HepG2 (cell line): ENCODE measurements around the gene TRMT1. TPM values are rescaled to one million over a fixed set of nuclear protein-coding genes. Genes with fewer than 3 reads are reported as not detected.

Experiments used
- ATAC-seq: fragments of 200-7000 bp; cut with Tn5 transposase; 3 replicates; pipeline ENCODE4 v1.9.1; 2020; ENCODE audit warnings: mild to moderate bottlenecking, moderate library complexity
- BruUV-seq: library from RNA; stranded (reverse); fragments of 400-500 nt; replicated peaks from 2 replicates; lab custom pipeline; 2021; lab: Mats Ljungman, UMichigan
- CTCF ChIA-PET: fragments of 300-600 bp; formaldehyde crosslinking; extraction: SDS; loops from one replicate; lab custom pipeline; 2021; ENCODE audit warnings: low total read pairs, inconsistent platforms, low intra/inter-chr PET ratio; lab: Yijun Ruan, JAX
- POLR2A ChIA-PET: fragments of 350-600 bp; sonication (Branson Sonifier 250); formaldehyde crosslinking; loops from one replicate; lab custom pipeline; 2020; ENCODE audit warnings: antibody characterized with exemption, inconsistent platforms; lab: Yijun Ruan, JAX
- DNase-seq: peaks from one replicate; pipeline ENCODE4 v3.0.0-alpha.2; 2015; ENCODE audit warnings: low spot score
- FAIRE-seq: peaks from 3 replicates; lab custom pipeline; 2011; peaks lifted over from hg19 to GRCh38; lab: Jason Lieb, UNC
- H2AFZ ChIP-seq: one replicate; pipeline ENCODE4 v1.6.1; 2011; ENCODE audit warnings: low read length, inconsistent platforms
- H3K27ac ChIP-seq: fragments of 300-600 bp; 3 replicates; pipeline ENCODE4 v1.8.0; 2011; ENCODE audit warnings: mixed run types, mild to moderate bottlenecking, mixed read lengths, low read length, inconsistent platforms; ENCODE audit not compliant: insufficient read depth; ENCODE audit errors: extremely low read length
- H3K27me3 ChIP-seq, 2 experiments: fragments of 200-600 bp in 1 of 2; 2 replicates in 1 of 2; 3 replicates in 1 of 2; pipeline versions ENCODE4 v1.6.0 to v1.8.0; 2011; ENCODE audit warnings: low read length in 2 of 2, mild to moderate bottlenecking in 2 of 2, moderate library complexity in 2 of 2, inconsistent platforms in 1 of 2; ENCODE audit not compliant: insufficient read depth in 2 of 2, control insufficient read depth in 1 of 2
- H3K36me3 ChIP-seq, 2 experiments: fragments of 200-600 bp in 1 of 2; replicated peaks in 1 of 2; 2 replicates in 1 of 2; 3 replicates in 1 of 2; pipeline versions ENCODE4 v1.5.1 to v1.8.0; 2011; ENCODE audit warnings: low read length in 2 of 2, inconsistent platforms in 1 of 2; ENCODE audit not compliant: insufficient read depth in 2 of 2, control insufficient read depth in 1 of 2
- H3K4me1 ChIP-seq: 2 replicates; pipeline ENCODE4 v1.5.1; 2012; ENCODE audit warnings: low read length, inconsistent platforms; ENCODE audit not compliant: insufficient read depth
- H3K4me2 ChIP-seq: 2 replicates; pipeline ENCODE4 v1.6.0; 2011; ENCODE audit warnings: low read depth, low read length, inconsistent platforms
- H3K4me3 ChIP-seq, 3 experiments: fragments of 200-600 bp in 1 of 3; sonication (generic), shearing (Covaris generic) in 1 of 3; replicated peaks in 1 of 3; 2 replicates each; pipeline ENCODE4 v1.5.1; 2011 to 2016; ENCODE audit warnings: low read length in 3 of 3, inconsistent platforms in 2 of 3, low read depth in 2 of 3, mild to moderate bottlenecking in 2 of 3, control low read depth in 1 of 3, mixed read lengths in 1 of 3; ENCODE audit not compliant: insufficient read depth in 1 of 3
- H3K79me2 ChIP-seq: one replicate; pipeline ENCODE4 v1.6.1; 2011; ENCODE audit warnings: low read length, inconsistent platforms; ENCODE audit not compliant: insufficient read depth
- H3K9ac ChIP-seq: 2 replicates; pipeline ENCODE4 v1.6.0; 2011; ENCODE audit warnings: mild to moderate bottlenecking, low read depth, low read length, inconsistent platforms; ENCODE audit not compliant: insufficient read depth
- H3K9me3 ChIP-seq: 2 replicates; pipeline ENCODE4 v1.5.1; 2012; ENCODE audit warnings: mild to moderate bottlenecking, low read length
- H4K20me1 ChIP-seq: 2 replicates; pipeline ENCODE4 v1.6.0; 2011; ENCODE audit warnings: inconsistent platforms, mild to moderate bottlenecking, low read length, moderate library complexity; ENCODE audit not compliant: insufficient read depth
- FOXP1 ChIP-seq, 2 experiments: fragments of 450-650 bp in 1 of 2; IDR thresholded peaks; 2 replicates each; pipeline ENCODE4 v1.6.1; 2017 to 2018; ENCODE audit warnings: antibody characterized with exemption in 1 of 2
- HNRNPK ChIP-seq: fragments of 200-400 bp; formaldehyde crosslinking; IDR thresholded peaks from 2 replicates; pipeline ENCODE4 v1.6.1; 2018; ENCODE audit warnings: low read length, low read depth, moderate library complexity, mild to moderate bottlenecking; ENCODE audit not compliant: poor library complexity, severe bottlenecking
- PAF1 ChIP-seq: IDR thresholded peaks from 2 replicates; pipeline ENCODE4 v1.6.1; 2016; ENCODE audit warnings: missing genetic modification reagents, missing compliant biosample characterization
- SMAD1 ChIP-seq: sonication (generic); formaldehyde crosslinking; IDR thresholded peaks from 2 replicates; pipeline ENCODE4 v1.4.0; 2020; ENCODE audit warnings: missing genetic modification reagents, low read depth, mild to moderate bottlenecking, borderline replicate concordance
- SOX13 ChIP-seq, 3 experiments: fragments of 450-650 bp in 1 of 3; sonication (generic) in 1 of 3; formaldehyde crosslinking in 1 of 3; IDR thresholded peaks in 2 of 3; conservative IDR thresholded peaks in 1 of 3; 2 replicates each; pipeline versions ENCODE4 v1.5.0 to v1.6.1; 2016 to 2020; ENCODE audit warnings: antibody characterized with exemption in 1 of 3, mild to moderate bottlenecking in 1 of 3, missing compliant biosample characterization in 1 of 3, missing genetic modification reagents in 1 of 3, moderate library complexity in 1 of 3
- ZBTB38 ChIP-seq: sonication (generic); formaldehyde crosslinking; IDR thresholded peaks from 2 replicates; pipeline ENCODE4 v1.5.1; 2020; ENCODE audit warnings: mild to moderate bottlenecking, missing genetic modification reagents
- ZFAT ChIP-seq: sonication (generic); formaldehyde crosslinking; conservative IDR thresholded peaks from 2 replicates; pipeline ENCODE4 v1.8.1; 2023; ENCODE audit warnings: missing genetic modification reagents, inconsistent platforms
- ZFP90 ChIP-seq: sonication (generic); formaldehyde crosslinking; IDR thresholded peaks from 2 replicates; pipeline ENCODE4 v1.8.0; 2022; ENCODE audit warnings: missing genetic modification reagents, mild to moderate bottlenecking, inconsistent platforms, borderline replicate concordance
- ZIK1 ChIP-seq: sonication (generic); formaldehyde crosslinking; IDR thresholded peaks from 2 replicates; pipeline ENCODE4 v1.5.0; 2020; ENCODE audit warnings: mild to moderate bottlenecking, low read depth, missing genetic modification reagents, borderline replicate concordance
- ZNF383 ChIP-seq: sonication (generic); formaldehyde crosslinking; IDR thresholded peaks from 2 replicates; pipeline ENCODE4 v1.4.0; 2020; ENCODE audit warnings: missing genetic modification reagents, mild to moderate bottlenecking, borderline replicate concordance
- WGBS: methylation state at CpG from one replicate; pipeline ENCODE4 v1.1.6; 2017; ENCODE audit warnings: low lambda C conversion rate; 5-methylcytosine and 5-hydroxymethylcytosine counted together
- in situ Hi-C: cut with HindIII; loops from 2 replicates; pipeline ENCODE4 v1.10.0; 2017; ENCODE audit warnings: low pct_unique_long_range_greater_than_20kb; ENCODE audit not compliant: extremely low pct_ligation_motif_present
- intact Hi-C: fragments of 100-400 bp; cut with micrococcal nuclease; formaldehyde crosslinking; loops from one replicate; pipeline ENCODE4 v1.10.0; 2022; ENCODE audit not compliant: unreplicated experiment
- polyA plus RNA-seq, 8 experiments: library from polyadenylated mRNA; depleted of rRNA in 3 of 8; stranded (reverse) in 7 of 8; unstranded in 1 of 8; fragments of >200 nt; fragmentation: Illumina TruSeq in 4 of 8; extraction: Trizol in 4 of 8; gene quantifications; 2 replicates each; pipeline versions ENCODE4 v1.2.1 to v1.2.3, GENCODE V29; 2011 to 2016; ENCODE audit warnings: low read depth in 4 of 8, missing spikeins in 1 of 8, mixed read lengths in 1 of 8; ENCODE audit not compliant: insufficient read depth in 1 of 8
- total RNA-seq, 5 experiments: library from RNA; depleted of rRNA; stranded (reverse); fragments of >200 nt; fragmentation: Illumina TruSeq; extraction: Trizol; gene quantifications; 2 replicates each; pipeline ENCODE4 v1.2.3, GENCODE V29; 2016; ENCODE audit warnings: low read depth in 1 of 5
- TF ChIP-seq, protein P1 (sequence below): sonication (generic); formaldehyde crosslinking; IDR thresholded peaks from 2 replicates; pipeline ENCODE4 v1.8.1; 2023; ENCODE audit warnings: mild to moderate bottlenecking, inconsistent platforms, moderate library complexity, missing genetic modification reagents, borderline replicate concordance
- TF ChIP-seq, protein P2 (sequence below): sonication (generic); formaldehyde crosslinking; conservative IDR thresholded peaks from 2 replicates; pipeline ENCODE4 v1.8.0; 2022; ENCODE audit warnings: mild to moderate bottlenecking, moderate library complexity, missing genetic modification reagents

TRMT1 gene
- total and polyA plus RNA-seq, 2 of the 13 experiments (the other 11 are each of a cell fraction or from before 2014, with no cell fraction given) = 35.5 to 44.1 TPM

DNA sequence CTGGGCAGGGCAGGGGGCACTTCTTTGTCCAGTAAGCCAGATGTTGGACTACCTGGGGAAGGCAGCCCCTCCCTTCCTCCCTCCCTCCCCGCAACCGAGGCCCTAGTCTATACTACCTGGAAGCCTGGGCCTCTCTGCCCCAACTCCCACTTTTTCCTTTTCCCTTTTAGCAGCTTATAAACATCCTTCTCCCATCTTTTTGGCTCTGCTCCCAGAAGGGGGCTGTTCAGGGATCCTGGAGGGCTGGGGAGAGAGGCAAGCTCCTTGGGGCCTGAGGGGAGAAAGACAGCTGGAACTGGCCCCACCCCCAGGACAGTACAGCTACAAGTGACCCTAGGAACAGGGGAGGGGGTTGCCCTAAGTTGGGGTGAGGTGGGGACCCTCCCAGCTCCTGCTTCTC, 58.8 kb downstream of the TRMT1 start:
- Histone ChIP-seq H3K9ac (no peak overlapping the region), H3K36me3 (no peaks in the 10 kb centered on the region), H3K4me1 (peaks cover 90% of the 10 kb centered on the region), H3K9me3 (no peaks in the 10 kb centered on the region), H3K4me2 (no peak overlapping the region), H3K4me3 (no peak overlapping the region), H3K79me2 (peaks cover 26% of the 10 kb centered on the region), H2AFZ (no peak overlapping the region), H4K20me1 (no peaks in the 10 kb centered on the region), H3K27ac (no peak overlapping the region), H3K27me3 (no peaks in the 10 kb centered on the region)
- BruUV-seq = no TSS peak
- intact Hi-C loops (no loop called here), in situ Hi-C loops (no loop called here)
- ATAC-seq (no peak), DNase-seq (no peak), FAIRE-seq (no peak)
- TF ChIP-seq ZFP90 (CRISPR knock-in tag) = no peak
- no peak for TF ChIP-seq SMAD1 (CRISPR knock-in tag)
- TF ChIP-seq, protein P1, sequence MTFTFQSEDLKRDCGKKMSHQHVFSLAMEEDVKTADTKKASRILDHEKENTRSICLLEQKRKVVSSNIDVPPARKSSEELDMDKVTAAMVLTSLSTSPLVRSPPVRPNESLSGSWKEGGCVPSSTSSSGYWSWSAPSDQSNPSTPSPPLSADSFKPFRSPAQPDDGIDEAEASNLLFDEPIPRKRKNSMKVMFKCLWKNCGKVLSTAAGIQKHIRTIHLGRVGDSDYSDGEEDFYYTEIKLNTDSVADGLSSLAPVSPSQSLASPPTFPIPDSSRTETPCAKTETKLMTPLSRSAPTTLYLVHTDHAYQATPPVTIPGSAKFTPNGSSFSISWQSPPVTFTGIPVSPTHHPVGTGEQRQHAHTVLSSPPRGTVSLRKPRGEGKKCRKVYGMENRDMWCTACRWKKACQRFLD = no peak
- TF ChIP-seq ZIK1 (CRISPR knock-in tag) = no peak
- CTCF ChIA-PET = no interaction called here
- WGBS = 65% methylated on average over 2 of the region's 2 CpGs
- POLR2A ChIA-PET = interaction anchor here (5.4 to 6.0 kb wide), 2 partner anchors 26 to 72 kb away, joined by 48 to 128 read pairs; no protein-coding TSS in a partner anchor

DNA sequence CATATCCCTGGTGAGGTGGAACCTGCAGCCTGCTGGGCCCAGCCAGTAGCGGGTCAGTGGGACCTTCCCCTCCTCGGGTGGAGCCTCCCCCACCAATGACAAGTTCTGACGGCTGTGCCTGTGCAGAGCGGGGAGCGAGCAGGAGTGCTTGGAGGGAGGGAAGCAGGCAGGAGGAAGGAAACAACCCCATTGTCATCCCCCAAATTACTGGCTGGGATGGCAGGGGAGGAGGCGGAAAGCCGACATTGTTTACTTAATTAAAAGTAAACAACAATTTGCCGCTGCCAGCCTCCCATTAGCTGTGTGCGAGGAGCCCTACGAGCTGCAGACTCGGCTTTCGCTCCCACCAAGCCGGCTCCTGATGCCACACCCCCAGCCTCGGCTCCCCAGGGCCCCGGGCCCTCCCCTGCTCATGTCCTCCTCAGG, 59.4 kb downstream of the TRMT1 start:
- no peak for FAIRE-seq
- Histone ChIP-seq H3K4me1 (peaks cover 96% of the 10 kb centered on the region), H3K36me3 (no peaks in the 10 kb centered on the region), H3K9ac (no peak overlapping the region), H3K4me3 (no peak overlapping the region), H3K9me3 (no peaks in the 10 kb centered on the region), H2AFZ (no peak overlapping the region), H4K20me1 (no peaks in the 10 kb centered on the region), H3K4me2 (peak overlapping the region; percentile 19; the same call in 1 of the 2 replicates), H3K27ac (peak overlapping the region; percentile 2), H3K79me2 (peaks cover 27% of the 10 kb centered on the region), H3K27me3 (no peaks in the 10 kb centered on the region)
- in situ Hi-C loops (no loop called here), intact Hi-C loops (no loop called here)
- no TSS peak for BruUV-seq
- CTCF ChIA-PET = no interaction called here
- WGBS = 26% methylated on average over 15 of the region's 15 CpGs
- POLR2A ChIA-PET = interaction anchor here (5.4 to 7.1 kb wide), 3 partner anchors 25 to 72 kb away, joined by 48 to 128 read pairs (median 121); no protein-coding TSS in a partner anchor
- no peak for ATAC-seq
- peak; percentile 37 for DNase-seq
- no peak for TF ChIP-seq HNRNPK
- no peak for TF ChIP-seq FOXP1 (IDR thresholded peaks at IDR 0.05)
- TF ChIP-seq FOXP1 (CRISPR knock-in tag; IDR thresholded peaks at IDR 0.05) = 0 out of 2 replicates have a peak, but pooled peaks have one; percentile 17
- TF ChIP-seq SOX13 (IDR thresholded peaks at IDR 0.05) = no peak
- TF ChIP-seq SOX13 (CRISPR knock-in tag; conservative IDR thresholded peaks at IDR 0.05 in 1 of 2, IDR thresholded peaks at IDR 0.05 in 1 of 2) = 0 out of 4 replicates have a peak, but pooled peaks of 1 of the 2 experiments have one; percentile 10
- 0 out of 2 replicates have a peak, but pooled peaks have one; percentile 55 for TF ChIP-seq ZBTB38
- TF ChIP-seq ZFAT (CRISPR knock-in tag) = no peak
- no peak for TF ChIP-seq PAF1
- TF ChIP-seq, protein P2, sequence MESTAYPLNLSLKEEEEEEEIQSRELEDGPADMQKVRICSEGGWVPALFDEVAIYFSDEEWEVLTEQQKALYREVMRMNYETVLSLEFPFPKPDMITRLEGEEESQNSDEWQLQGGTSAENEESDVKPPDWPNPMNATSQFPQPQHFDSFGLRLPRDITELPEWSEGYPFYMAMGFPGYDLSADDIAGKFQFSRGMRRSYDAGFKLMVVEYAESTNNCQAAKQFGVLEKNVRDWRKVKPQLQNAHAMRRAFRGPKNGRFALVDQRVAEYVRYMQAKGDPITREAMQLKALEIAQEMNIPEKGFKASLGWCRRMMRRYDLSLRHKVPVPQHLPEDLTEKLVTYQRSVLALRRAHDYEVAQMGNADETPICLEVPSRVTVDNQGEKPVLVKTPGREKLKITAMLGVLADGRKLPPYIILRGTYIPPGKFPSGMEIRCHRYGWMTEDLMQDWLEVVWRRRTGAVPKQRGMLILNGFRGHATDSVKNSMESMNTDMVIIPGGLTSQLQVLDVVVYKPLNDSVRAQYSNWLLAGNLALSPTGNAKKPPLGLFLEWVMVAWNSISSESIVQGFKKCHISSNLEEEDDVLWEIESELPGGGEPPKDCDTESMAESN (CRISPR knock-in tag) = no peak
- no peak for TF ChIP-seq ZNF383 (CRISPR knock-in tag)
